Bronchial epithelial cell (primary cell): ENCODE results near the gene ZBTB16. TPM values are rescaled to one million over a fixed set of nuclear protein-coding genes. Genes with fewer than 3 reads are reported as not detected.
A peak's percentile ranks its signal among the peaks of the same experiment; 100 is the strongest.

Source experiments
- DNase-seq: peaks from one replicate; pipeline ENCODE4 v3.0.0-alpha.2; 2010; ENCODE audit warnings: low read depth
- FAIRE-seq: peaks from 2 replicates; lab custom pipeline; 2011; peaks lifted over from hg19 to GRCh38; lab: Jason Lieb, UNC
- H3K27me3 ChIP-seq: 2 replicates; pipeline ENCODE4 v1.5.1; 2011; ENCODE audit warnings: low read length; ENCODE audit not compliant: control insufficient read depth, insufficient read depth
- H3K36me3 ChIP-seq: 2 replicates; pipeline ENCODE4 v1.5.1; 2011; ENCODE audit warnings: low read length; ENCODE audit not compliant: control insufficient read depth, insufficient read depth
- H3K4me3 ChIP-seq: 2 replicates; pipeline ENCODE4 v1.5.1; 2011; ENCODE audit warnings: mild to moderate bottlenecking, low read depth, low read length, control low read depth
- CTCF ChIP-seq: IDR thresholded peaks from 2 replicates; pipeline ENCODE4 v1.5.1; 2011; ENCODE audit warnings: mild to moderate bottlenecking, moderate library complexity, low read length, control low read depth, inconsistent platforms; ENCODE audit not compliant: insufficient read depth, severe bottlenecking
- total RNA-seq: library from RNA; depleted of rRNA; stranded (reverse); fragments of >200 nt; gene quantifications from 2 replicates; pipeline ENCODE4 v1.2.1, GENCODE V29; 2014

Gene ZBTB16
- total RNA-seq, 1 donor from 2014 or later = 3.2 TPM

DNA sequence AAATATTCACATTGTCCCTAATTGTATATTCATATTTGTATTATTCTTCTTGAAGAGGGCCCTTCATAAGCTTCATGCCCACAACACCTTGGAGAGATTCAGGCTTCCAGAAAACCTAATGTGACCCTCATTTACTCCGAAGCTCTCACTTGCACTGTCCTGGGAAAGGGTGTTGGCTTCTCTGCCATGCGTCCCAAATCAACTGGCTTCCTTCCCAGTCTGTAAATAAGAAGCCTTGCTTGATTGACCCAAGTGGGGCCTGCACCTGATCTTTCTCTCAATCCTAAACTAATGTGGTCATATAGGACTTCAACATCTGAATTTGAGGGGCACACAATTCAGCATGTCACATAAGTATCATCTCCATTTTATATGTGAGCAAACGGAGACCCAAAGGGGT is 40.5 kb upstream of the ZBTB16 start:
- Histone ChIP-seq H3K4me3 (no peak overlapping the region), H3K27me3 (no peaks in the 10 kb centered on the region), H3K36me3 (no peaks in the 10 kb centered on the region)
- FAIRE-seq (peak; percentile 23), DNase-seq (no peak)
- no peak for TF ChIP-seq CTCF

DNA sequence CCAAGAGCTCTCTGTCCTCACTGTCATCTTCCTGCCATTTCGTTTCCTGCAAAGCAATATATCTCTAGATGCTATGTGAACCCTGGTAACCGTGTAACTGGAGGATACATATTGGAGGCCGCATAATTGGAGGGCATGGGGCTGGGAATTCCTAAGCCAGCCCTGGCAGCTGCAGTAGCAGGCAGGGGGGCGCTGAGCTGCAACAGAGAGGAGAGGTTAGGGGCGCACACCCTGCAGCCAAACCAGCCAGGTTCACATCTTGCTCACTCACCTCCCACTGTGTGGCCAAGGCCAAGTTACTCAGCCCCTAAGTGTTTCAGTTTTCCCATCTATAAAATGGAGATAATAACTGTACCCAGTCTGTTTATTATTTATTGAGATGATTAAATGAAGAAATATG is 39.9 kb upstream of the ZBTB16 start:
- no peaks in the 10 kb centered on the region for H3K36me3 ChIP-seq
- FAIRE-seq (no peak), DNase-seq (no peak)
- no peak for TF ChIP-seq CTCF
- no peak overlapping the region for H3K4me3 ChIP-seq
- H3K27me3 ChIP-seq = no peaks in the 10 kb centered on the region

DNA sequence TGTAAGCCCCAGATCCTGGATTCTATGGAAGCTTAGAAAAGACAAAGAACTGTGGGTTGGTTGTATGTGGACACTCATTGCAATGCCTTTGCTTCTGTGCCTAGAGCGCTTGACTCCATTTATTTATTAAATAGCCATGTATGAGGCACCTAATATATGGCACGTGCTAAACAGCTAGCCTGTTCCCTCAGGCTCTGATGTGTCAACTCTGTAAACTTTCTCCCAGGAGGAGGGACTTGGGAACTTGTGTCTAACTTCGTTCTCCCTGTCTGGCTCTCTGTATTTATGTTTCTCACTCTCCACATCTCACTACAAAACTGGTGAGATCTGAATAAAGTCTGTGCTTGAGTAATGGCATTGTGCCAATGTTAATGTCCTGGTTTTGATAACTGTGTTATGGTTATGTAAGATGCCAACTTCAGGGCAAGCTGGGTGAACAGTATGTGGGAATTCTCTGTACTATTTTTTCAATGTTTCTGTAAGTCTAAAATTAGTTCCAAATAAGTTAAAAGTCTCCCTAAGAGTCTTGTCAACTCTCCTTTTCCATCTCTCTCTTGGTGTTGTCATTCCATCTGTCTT is 34.1 kb upstream of the ZBTB16 start:
- Histone ChIP-seq H3K4me3 (no peak overlapping the region), H3K27me3 (peaks cover 2% of the 10 kb centered on the region), H3K36me3 (no peaks in the 10 kb centered on the region)
- no peak for TF ChIP-seq CTCF
- no peak for DNase-seq
- no peak for FAIRE-seq

- no peak for FAIRE-seq
Measured at GRCh38 chr11:114026355-114026754, 33.2 kb upstream of the ZBTB16 start.

DNA sequence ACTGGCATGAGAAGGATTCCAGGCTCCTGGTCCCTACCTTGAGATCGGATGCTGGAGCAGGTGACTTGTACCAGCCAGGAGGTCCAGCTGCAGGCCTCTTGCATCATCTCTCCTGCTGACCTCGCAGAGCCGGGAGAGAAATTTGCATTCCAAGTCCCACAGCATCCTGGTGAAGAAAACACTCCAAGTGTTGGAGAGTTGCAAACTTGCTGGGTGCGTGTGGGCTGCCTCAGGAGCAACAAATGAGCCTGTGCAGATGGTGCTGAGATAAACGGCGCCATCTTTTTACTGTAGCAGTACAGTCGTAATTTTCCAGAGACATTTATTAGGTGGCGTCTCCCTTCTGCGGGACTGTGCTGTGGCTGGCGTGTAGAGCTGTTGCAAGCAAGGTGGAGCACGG is 32.1 kb upstream of the ZBTB16 start:
- Histone ChIP-seq H3K27me3 (peaks cover 2% of the 10 kb centered on the region), H3K36me3 (no peaks in the 10 kb centered on the region), H3K4me3 (no peak overlapping the region)
- DNase-seq = no peak
- FAIRE-seq = no peak
- TF ChIP-seq CTCF = no peak

More at GRCh38 chr11:114026355-114026754, 33.2 kb upstream of the ZBTB16 start:
- H3K27me3 ChIP-seq = peaks cover 2% of the 10 kb centered on the region
- DNase-seq = peak; percentile 9
- no peak for TF ChIP-seq CTCF
- no peaks in the 10 kb centered on the region for H3K36me3 ChIP-seq
- H3K4me3 ChIP-seq = no peak overlapping the region

DNA sequence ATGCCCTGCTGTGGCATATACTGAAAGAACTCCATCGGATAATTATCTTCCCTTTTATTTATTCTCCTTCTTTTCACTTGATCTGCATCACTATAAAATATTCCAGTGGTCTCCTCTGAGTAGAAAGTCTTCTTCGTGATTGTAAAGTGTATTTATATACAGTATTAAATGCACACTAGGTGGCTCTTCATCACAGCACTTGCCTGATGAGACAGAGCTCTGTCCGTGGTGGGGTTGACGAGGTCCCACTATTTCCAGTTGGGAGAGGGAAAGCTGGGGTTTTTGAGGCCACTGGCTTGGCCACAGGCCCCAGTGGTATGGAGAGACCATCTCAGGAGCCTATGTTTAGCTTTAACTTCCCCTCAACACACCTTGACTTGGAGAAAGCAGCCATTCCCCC is 31.6 kb upstream of the ZBTB16 start:
- Histone ChIP-seq H3K4me3 (no peak overlapping the region), H3K36me3 (no peaks in the 10 kb centered on the region), H3K27me3 (peaks cover 2% of the 10 kb centered on the region)
- DNase-seq = no peak
- FAIRE-seq = no peak
- no peak for TF ChIP-seq CTCF
